Measurements from ENCODE around the gene FBN2.
"Not testable (repeated sequence)": the region's sequence is repeated elsewhere in the genome, so short reads cannot be mapped to it uniquely, and the experiment has no call there.

The FBN2 gene

GRCh38 chr5:128462330-128462729 lies 75.7 kb downstream of the FBN2 start:
- no peak for TF ChIP-seq CTCF (IDR thresholded peaks at IDR 0.05; ENCODE audit: low read depth, low read length)
- DNase-seq (ENCODE audit: low read depth in 2 of 2) = no peak
- no peak overlapping the region for H3K4me3 ChIP-seq (replicated peaks in 1 of 2; ENCODE audit: low read depth in 2 of 2, low read length in 2 of 2)

GRCh38 chr5:128457147-128457915 lies 80.7 kb downstream of the FBN2 start:
- DNase-seq (ENCODE audit: low read depth in 2 of 2); H3K4me3 ChIP-seq (replicated peaks in 1 of 2; ENCODE audit: low read depth in 2 of 2, low read length in 2 of 2): not testable (repeated sequence)

GRCh38 chr5:128455841-128456361 lies 82.1 kb downstream of the FBN2 start:
- no peak for DNase-seq (ENCODE audit: low read depth in 2 of 2)

GRCh38 chr5:128453121-128453520 lies 84.9 kb downstream of the FBN2 start:
- no peak overlapping the region for H3K4me3 ChIP-seq (replicated peaks in 1 of 2; ENCODE audit: low read depth in 2 of 2, low read length in 2 of 2)
- no peak for TF ChIP-seq CTCF (IDR thresholded peaks at IDR 0.05; ENCODE audit: low read depth, low read length)
- DNase-seq (ENCODE audit: low read depth in 2 of 2) = no peak

More at GRCh38 chr5:128455841-128456361, 82.1 kb downstream of the FBN2 start:
- TF ChIP-seq CTCF (IDR thresholded peaks at IDR 0.05; ENCODE audit: low read depth, low read length) = no peak
- H3K4me3 ChIP-seq (replicated peaks in 1 of 2; ENCODE audit: low read depth in 2 of 2, low read length in 2 of 2) = no peak overlapping the region

- H3K4me3 ChIP-seq (replicated peaks in 1 of 2; ENCODE audit: low read depth in 2 of 2, low read length in 2 of 2); DNase-seq (ENCODE audit: low read depth in 2 of 2): not testable (repeated sequence)
These were observed 90.8 kb downstream of the FBN2 start for GRCh38 chr5:128447224-128447623.

GRCh38 chr5:128441941-128442350 lies 96.1 kb downstream of the FBN2 start:
- TF ChIP-seq CTCF (IDR thresholded peaks at IDR 0.05; ENCODE audit: low read depth, low read length) = no peak
- DNase-seq (ENCODE audit: low read depth in 2 of 2) = no peak
- H3K4me3 ChIP-seq (replicated peaks in 1 of 2; ENCODE audit: low read depth in 2 of 2, low read length in 2 of 2) = no peak overlapping the region

GRCh38 chr5:128441165-128441564 lies 96.9 kb downstream of the FBN2 start:
- TF ChIP-seq CTCF (IDR thresholded peaks at IDR 0.05; ENCODE audit: low read depth, low read length) = no peak
- DNase-seq (ENCODE audit: low read depth in 2 of 2) = no peak
- no peak overlapping the region for H3K4me3 ChIP-seq (replicated peaks in 1 of 2; ENCODE audit: low read depth in 2 of 2, low read length in 2 of 2)

GRCh38 chr5:128436749-128437188 lies 101.3 kb downstream of the FBN2 start:
- peak; percentile 25 to 83 for DNase-seq (ENCODE audit: low read depth in 2 of 2)
- no peak overlapping the region for H3K4me3 ChIP-seq (replicated peaks in 1 of 2; ENCODE audit: low read depth in 2 of 2, low read length in 2 of 2)
- TF ChIP-seq CTCF (IDR thresholded peaks at IDR 0.05; ENCODE audit: low read depth, low read length) = no peak
